ENCODE measurements around the gene OCIAD1. TPM values are rescaled to one million over a fixed set of nuclear protein-coding genes. Genes with fewer than 3 reads are reported as not detected.
"Not testable (repeated sequence)": the region's sequence is repeated elsewhere in the genome, so short reads cannot be mapped to it uniquely, and the experiment has no call there.

Gene OCIAD1
- polyA plus RNA-seq, 1 experiment: 103 TPM

DNA sequence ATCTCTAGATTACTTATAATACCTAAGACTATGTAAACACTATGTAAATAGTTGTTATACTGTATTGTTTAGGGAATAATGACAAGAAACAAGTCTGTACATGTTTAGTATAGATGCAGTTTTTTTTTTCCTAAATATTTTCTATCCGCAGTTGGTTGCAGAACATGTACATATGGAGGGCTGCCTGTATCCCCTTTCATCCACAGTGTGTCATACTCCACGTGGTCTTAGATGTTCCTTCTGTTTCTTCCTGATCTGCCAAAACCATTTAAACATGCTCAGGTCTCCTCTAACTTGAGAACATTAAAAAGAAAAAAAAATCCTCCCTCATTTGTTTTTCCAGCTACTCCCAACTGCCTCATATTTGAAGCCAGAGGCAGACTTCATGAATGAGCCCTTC, 14.0 kb downstream of the OCIAD1 start:
- CTCF ChIA-PET: no interaction called here
- H3K36me3 ChIP-seq (ENCODE audit: control insufficient read depth, insufficient read depth, low read length): no peaks in the 10 kb centered on the region; the same call in 1 of the 2 replicates
- no peak for DNase-seq (ENCODE audit: low read depth)
- POLR2A ChIA-PET: no interaction called here
- H3K4me3 ChIP-seq (ENCODE audit: low read depth, low read length): no peak overlapping the region
- H3K27me3 ChIP-seq (ENCODE audit: control insufficient read depth, insufficient read depth, low read length): no peaks in the 10 kb centered on the region
- TF ChIP-seq, protein P1, sequence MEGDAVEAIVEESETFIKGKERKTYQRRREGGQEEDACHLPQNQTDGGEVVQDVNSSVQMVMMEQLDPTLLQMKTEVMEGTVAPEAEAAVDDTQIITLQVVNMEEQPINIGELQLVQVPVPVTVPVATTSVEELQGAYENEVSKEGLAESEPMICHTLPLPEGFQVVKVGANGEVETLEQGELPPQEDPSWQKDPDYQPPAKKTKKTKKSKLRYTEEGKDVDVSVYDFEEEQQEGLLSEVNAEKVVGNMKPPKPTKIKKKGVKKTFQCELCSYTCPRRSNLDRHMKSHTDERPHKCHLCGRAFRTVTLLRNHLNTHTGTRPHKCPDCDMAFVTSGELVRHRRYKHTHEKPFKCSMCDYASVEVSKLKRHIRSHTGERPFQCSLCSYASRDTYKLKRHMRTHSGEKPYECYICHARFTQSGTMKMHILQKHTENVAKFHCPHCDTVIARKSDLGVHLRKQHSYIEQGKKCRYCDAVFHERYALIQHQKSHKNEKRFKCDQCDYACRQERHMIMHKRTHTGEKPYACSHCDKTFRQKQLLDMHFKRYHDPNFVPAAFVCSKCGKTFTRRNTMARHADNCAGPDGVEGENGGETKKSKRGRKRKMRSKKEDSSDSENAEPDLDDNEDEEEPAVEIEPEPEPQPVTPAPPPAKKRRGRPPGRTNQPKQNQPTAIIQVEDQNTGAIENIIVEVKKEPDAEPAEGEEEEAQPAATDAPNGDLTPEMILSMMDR (IDR thresholded peaks at IDR 0.05; ENCODE audit: insufficient read depth, low read depth, low read length): no peak

DNA sequence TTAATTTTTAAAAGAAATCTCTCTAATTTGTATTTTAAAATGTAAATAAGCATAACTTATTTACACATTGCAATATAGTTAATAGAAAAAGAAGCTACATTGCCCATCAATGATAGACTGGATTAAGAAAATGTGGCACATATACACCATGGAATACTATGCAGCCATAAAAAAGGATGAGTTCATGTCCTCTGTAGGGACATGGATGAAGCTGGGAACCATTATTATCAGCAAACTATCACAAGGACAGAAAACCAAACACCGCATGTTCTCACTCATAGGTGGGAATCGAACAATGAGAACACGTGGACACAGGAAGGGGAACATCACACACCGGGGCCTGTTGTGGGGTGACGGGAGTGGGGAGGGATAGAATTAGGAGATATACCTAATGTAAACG, 17.9 kb downstream of the OCIAD1 start:
- H3K4me3 ChIP-seq (ENCODE audit: low read depth, low read length); H3K27me3 ChIP-seq (ENCODE audit: control insufficient read depth, insufficient read depth, low read length); H3K36me3 ChIP-seq (ENCODE audit: control insufficient read depth, insufficient read depth, low read length); POLR2A ChIA-PET; DNase-seq (ENCODE audit: low read depth): not testable (repeated sequence)
- CTCF ChIA-PET: interaction anchor here (0.9 to 1.4 kb wide), 3 partner anchors 9 to 271 kb away, joined by 3 read pairs; no protein-coding TSS in a partner anchor

DNA sequence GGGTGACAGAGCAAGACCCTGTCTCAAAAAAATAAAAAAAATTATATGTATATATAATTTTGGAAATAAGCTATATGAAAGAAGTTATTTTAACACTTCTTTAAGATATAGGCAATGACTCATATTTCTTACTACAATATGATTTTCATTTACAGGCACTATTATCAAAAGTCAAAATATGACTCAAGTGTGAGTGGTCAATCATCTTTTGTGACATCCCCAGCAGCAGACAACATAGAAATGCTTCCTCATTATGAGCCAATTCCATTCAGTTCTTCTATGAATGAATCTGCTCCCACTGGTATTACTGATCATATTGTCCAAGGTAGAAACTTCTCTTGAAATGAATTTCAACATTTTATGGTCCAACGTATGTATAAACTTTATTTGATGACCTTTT, 20.8 kb downstream of the OCIAD1 start:
- no peaks in the 10 kb centered on the region for H3K27me3 ChIP-seq (ENCODE audit: control insufficient read depth, insufficient read depth, low read length)
- no peak for DNase-seq (ENCODE audit: low read depth)
- TF ChIP-seq, protein P1 (IDR thresholded peaks at IDR 0.05; ENCODE audit: insufficient read depth, low read depth, low read length): no peak
- POLR2A ChIA-PET: no interaction called here
- peaks cover 3% of the 10 kb centered on the region for H3K36me3 ChIP-seq (ENCODE audit: control insufficient read depth, insufficient read depth, low read length)
- CTCF ChIA-PET: no interaction called here
- H3K4me3 ChIP-seq (ENCODE audit: low read depth, low read length): no peak overlapping the region

DNA sequence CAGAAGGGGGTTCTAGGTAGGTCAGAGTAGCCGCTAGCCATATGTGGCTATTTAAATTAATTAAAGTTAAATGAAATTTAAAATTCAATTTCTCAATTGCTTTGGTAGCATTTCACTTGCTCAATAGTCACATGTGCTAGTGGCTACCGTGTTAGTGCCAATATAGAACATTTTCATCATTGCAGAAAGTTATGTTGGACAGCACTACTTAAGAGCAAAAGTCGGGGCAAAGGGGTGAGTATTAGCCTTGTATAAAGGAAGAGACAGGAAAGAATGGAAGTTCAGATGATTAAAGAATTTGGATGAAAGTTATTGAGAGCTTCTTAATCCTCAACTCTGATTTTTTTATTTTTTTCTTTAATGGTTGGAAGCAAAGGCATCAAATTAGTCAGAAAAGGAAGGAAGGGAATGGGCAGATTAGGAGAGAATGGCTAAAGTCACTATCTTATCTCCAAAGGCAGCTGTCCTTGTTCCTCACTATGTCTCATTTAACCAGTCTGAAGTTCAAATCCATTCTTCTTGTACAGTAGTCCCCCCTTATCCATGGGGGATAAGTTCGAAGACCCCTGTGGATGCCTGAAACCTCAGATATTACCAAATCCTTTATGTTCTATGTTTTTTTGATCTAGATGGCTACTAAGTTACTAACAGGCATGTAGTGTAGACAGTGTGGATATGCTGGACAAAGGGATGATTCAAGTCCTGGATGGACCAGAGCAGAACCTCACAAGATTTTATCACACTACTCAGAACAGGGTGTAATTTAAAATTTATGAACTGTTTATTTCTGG, 22.9 kb downstream of the OCIAD1 start:
- TF ChIP-seq, protein P1 (IDR thresholded peaks at IDR 0.05; ENCODE audit: insufficient read depth, low read depth, low read length): no peak
- ChIA-PET POLR2A (no interaction called here), CTCF (interaction anchor here (0.7 kb wide), 1 partner anchor 17 kb away, joined by 3 read pairs; no protein-coding TSS in a partner anchor)
- no peak overlapping the region for H3K4me3 ChIP-seq (ENCODE audit: low read depth, low read length)
- no peaks in the 10 kb centered on the region for H3K27me3 ChIP-seq (ENCODE audit: control insufficient read depth, insufficient read depth, low read length)
- no peak for DNase-seq (ENCODE audit: low read depth)
- peaks cover 8% of the 10 kb centered on the region for H3K36me3 ChIP-seq (ENCODE audit: control insufficient read depth, insufficient read depth, low read length)

DNA sequence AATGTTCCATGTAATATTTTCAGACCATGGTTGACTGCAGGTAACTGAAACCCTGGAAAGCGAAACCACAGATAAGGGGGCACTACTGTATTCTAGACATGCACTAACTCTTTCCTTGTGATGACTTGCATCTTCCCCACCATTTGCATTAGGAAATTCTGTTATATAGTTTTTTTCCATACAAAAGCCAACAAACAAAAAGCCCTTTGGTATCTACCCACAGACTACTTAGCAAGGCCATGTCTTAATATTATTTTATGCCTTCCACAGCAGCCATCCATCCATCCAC, 23.5 kb downstream of the OCIAD1 start:
- peaks cover 8% of the 10 kb centered on the region for H3K36me3 ChIP-seq (ENCODE audit: control insufficient read depth, insufficient read depth, low read length)
- ChIA-PET CTCF (no interaction called here), POLR2A (no interaction called here)
- H3K4me3 ChIP-seq (ENCODE audit: low read depth, low read length): no peak overlapping the region
- DNase-seq (ENCODE audit: low read depth): no peak
- TF ChIP-seq, protein P1 (IDR thresholded peaks at IDR 0.05; ENCODE audit: insufficient read depth, low read depth, low read length): no peak
- H3K27me3 ChIP-seq (ENCODE audit: control insufficient read depth, insufficient read depth, low read length): no peaks in the 10 kb centered on the region

DNA sequence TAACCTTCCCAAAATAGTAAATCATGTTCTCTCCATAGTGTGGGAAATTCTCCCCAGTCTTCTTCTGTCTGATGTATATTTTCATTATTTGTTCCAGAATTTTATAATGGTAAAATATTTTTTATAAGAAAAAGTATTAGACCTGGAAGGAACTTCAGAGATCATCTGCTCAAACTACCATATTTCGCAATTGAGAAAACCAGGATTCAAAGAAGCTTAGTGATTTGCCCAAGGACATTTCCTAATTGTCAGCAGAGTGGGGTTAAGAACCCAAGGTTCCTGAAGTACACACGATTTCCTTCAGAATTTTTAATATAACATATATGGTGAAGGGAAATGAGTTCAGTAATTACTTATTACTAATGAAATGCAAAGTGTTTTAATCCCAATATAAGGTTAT, 24.1 kb downstream of the OCIAD1 start:
- no peak for DNase-seq (ENCODE audit: low read depth)
- Histone ChIP-seq H3K27me3 (ENCODE audit: control insufficient read depth, insufficient read depth, low read length) (no peaks in the 10 kb centered on the region), H3K4me3 (ENCODE audit: low read depth, low read length) (no peak overlapping the region), H3K36me3 (ENCODE audit: control insufficient read depth, insufficient read depth, low read length) (peaks cover 8% of the 10 kb centered on the region)
- POLR2A ChIA-PET: no interaction called here
- TF ChIP-seq, protein P1 (IDR thresholded peaks at IDR 0.05; ENCODE audit: insufficient read depth, low read depth, low read length): no peak
- CTCF ChIA-PET: interaction anchor here (1.3 kb wide), 1 partner anchor 36 kb away, joined by 4 read pairs; no protein-coding TSS in a partner anchor

Data from BJ (cell line).